ENCODE measurements around the gene RAD1.

The RAD1 gene

GRCh38 chr5:34915139-34915855 is at the start of gene RAD1, which contains the start of gene BRIX1:
TSS of gene RAD1 (minus strand) at chr5:34915504. CDS start at chr5:34914892, 612 bp downstream.
TSS of gene BRIX1 (plus strand) at chr5:34915711. CDS start at chr5:34915739, 28 bp downstream.
- CTCF ChIA-PET: interaction anchor here (0.7 to 1.1 kb wide), 5 partner anchors 14 to 429 kb away, joined by 3 to 5 read pairs (median 3); partner anchors contain the start of gene DNAJC21
- peak; percentile 83 for DNase-seq (ENCODE audit: extremely low spot score)
- TF ChIP-seq FOXM1 (IDR thresholded peaks at IDR 0.05; ENCODE audit: borderline replicate concordance) (0 out of 2 replicates have a peak, but pooled peaks have one; percentile 31), HDGF (IDR thresholded peaks at IDR 0.05; ENCODE audit: borderline replicate concordance) (no peak), L3MBTL2 (conservative IDR thresholded peaks at IDR 0.05) (0 out of 2 replicates have a peak, but pooled peaks have one; percentile 22), NFRKB (IDR thresholded peaks at IDR 0.05) (peak; percentile 84), ELF4 (IDR thresholded peaks at IDR 0.05) (peak; percentile 63)
- POLR2A ChIA-PET: interaction anchor here (0.5 to 3.9 kb wide), 43 partner anchors 8 to 1237 kb away, joined by 3 to 65 read pairs (median 4); partner anchors contain the start of genes DNAJC21, LMBRD2, RAI14 and SKP2

GRCh38 chr5:34959323-34959722 is 44.0 kb upstream of the RAD1 start:
- ChIA-PET POLR2A (no interaction called here), CTCF (interaction anchor here (0.8 kb wide), 1 partner anchor 15 kb away, joined by 3 read pairs; no protein-coding TSS in a partner anchor)
- TF ChIP-seq LEF1 (IDR thresholded peaks at IDR 0.05; ENCODE audit: borderline replicate concordance) (no peak), SUZ12 (IDR thresholded peaks at IDR 0.05) (no peak), L3MBTL2 (conservative IDR thresholded peaks at IDR 0.05) (no peak), ELF4 (IDR thresholded peaks at IDR 0.05) (no peak), TARDBP (IDR thresholded peaks at IDR 0.05) (no peak), BHLHE40 (IDR thresholded peaks at IDR 0.05; ENCODE audit: borderline replicate concordance) (no peak), PKNOX1 (IDR thresholded peaks at IDR 0.05) (no peak), SP1 (IDR thresholded peaks at IDR 0.05) (no peak), FOXM1 (IDR thresholded peaks at IDR 0.05; ENCODE audit: borderline replicate concordance) (no peak), FOXK2 (IDR thresholded peaks at IDR 0.05) (no peak), ARNT (IDR thresholded peaks at IDR 0.05) (no peak)
- no peak for DNase-seq (ENCODE audit: extremely low spot score)

- ChIA-PET CTCF (interaction anchor here (0.6 to 1.0 kb wide), 6 partner anchors 7 to 961 kb away, joined by 3 to 6 read pairs (median 3); no protein-coding TSS in a partner anchor), POLR2A (interaction anchor here (0.8 kb wide), 1 partner anchor 43 kb away, joined by 4 read pairs; the partner anchor contains the start of genes BRIX1 and RAD1)
- peak; percentile 48 for DNase-seq (ENCODE audit: extremely low spot score)
- no peak for TF ChIP-seq NFRKB (IDR thresholded peaks at IDR 0.05)
These were observed 42.8 kb upstream of the RAD1 start for GRCh38 chr5:34957857-34958690.

DNA sequence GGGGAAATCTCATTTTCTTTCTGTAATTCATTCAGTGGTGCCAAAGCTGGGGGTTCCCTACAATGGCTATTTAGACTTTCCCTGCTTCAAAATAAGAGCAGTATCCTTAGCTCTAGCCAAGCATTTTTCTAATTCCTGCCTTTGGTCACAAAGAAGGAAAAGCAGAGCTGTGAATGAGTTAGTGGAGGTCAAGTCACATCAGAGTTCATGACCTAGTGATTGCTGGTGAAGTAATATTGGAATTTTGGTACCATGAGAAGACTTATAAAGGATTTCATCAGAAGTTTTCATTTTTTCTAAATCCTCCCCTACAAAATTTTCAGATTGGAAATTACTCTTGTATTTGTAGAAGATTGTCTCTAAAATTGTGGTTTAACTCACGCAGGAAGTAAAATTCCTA is 42.0 kb upstream of the RAD1 start:
- CTCF ChIA-PET: interaction anchor here (0.8 kb wide), 2 partner anchors 8 to 19 kb away, joined by 3 read pairs; no protein-coding TSS in a partner anchor
- POLR2A ChIA-PET: no interaction called here
- no peak for DNase-seq (ENCODE audit: extremely low spot score)
- no peak for TF ChIP-seq FOXA1 (IDR thresholded peaks at IDR 0.05)
- no peak for TF ChIP-seq ELF4 (IDR thresholded peaks at IDR 0.05)
- no peak for TF ChIP-seq SP1 (IDR thresholded peaks at IDR 0.05)
- TF ChIP-seq LEF1 (IDR thresholded peaks at IDR 0.05; ENCODE audit: borderline replicate concordance): no peak
- no peak for TF ChIP-seq NFRKB (IDR thresholded peaks at IDR 0.05)
- no peak for TF ChIP-seq HDGF (IDR thresholded peaks at IDR 0.05; ENCODE audit: borderline replicate concordance)
- TF ChIP-seq PKNOX1 (IDR thresholded peaks at IDR 0.05): no peak
- TF ChIP-seq L3MBTL2 (conservative IDR thresholded peaks at IDR 0.05): no peak
- TF ChIP-seq SUZ12 (IDR thresholded peaks at IDR 0.05): no peak
- no peak for TF ChIP-seq ZNF384 (IDR thresholded peaks at IDR 0.05)
- TF ChIP-seq BHLHE40 (IDR thresholded peaks at IDR 0.05; ENCODE audit: borderline replicate concordance): no peak
- no peak for TF ChIP-seq FOXK2 (IDR thresholded peaks at IDR 0.05)
- TF ChIP-seq CTBP1 (IDR thresholded peaks at IDR 0.05; ENCODE audit: borderline replicate concordance): no peak
- no peak for TF ChIP-seq TARDBP (IDR thresholded peaks at IDR 0.05)
- no peak for TF ChIP-seq FOXM1 (IDR thresholded peaks at IDR 0.05; ENCODE audit: borderline replicate concordance)

GRCh38 chr5:34944460-34945047 is 29.2 kb upstream of the RAD1 start:
- no peak for DNase-seq (ENCODE audit: extremely low spot score)
- POLR2A ChIA-PET: interaction anchor here (0.9 kb wide), 1 partner anchor 15 kb away, joined by 3 read pairs; the partner anchor contains the start of gene DNAJC21
- no peak for TF ChIP-seq SUZ12 (IDR thresholded peaks at IDR 0.05)
- TF ChIP-seq FOXK2 (IDR thresholded peaks at IDR 0.05): no peak
- no peak for TF ChIP-seq ELF4 (IDR thresholded peaks at IDR 0.05)
- TF ChIP-seq HDGF (IDR thresholded peaks at IDR 0.05; ENCODE audit: borderline replicate concordance): no peak
- no peak for TF ChIP-seq SP1 (IDR thresholded peaks at IDR 0.05)
- TF ChIP-seq FOXA1 (IDR thresholded peaks at IDR 0.05): no peak
- CTCF ChIA-PET: interaction anchor here (0.9 to 1.1 kb wide), 2 partner anchors 14 to 21 kb away, joined by 3 read pairs; no protein-coding TSS in a partner anchor

DNA sequence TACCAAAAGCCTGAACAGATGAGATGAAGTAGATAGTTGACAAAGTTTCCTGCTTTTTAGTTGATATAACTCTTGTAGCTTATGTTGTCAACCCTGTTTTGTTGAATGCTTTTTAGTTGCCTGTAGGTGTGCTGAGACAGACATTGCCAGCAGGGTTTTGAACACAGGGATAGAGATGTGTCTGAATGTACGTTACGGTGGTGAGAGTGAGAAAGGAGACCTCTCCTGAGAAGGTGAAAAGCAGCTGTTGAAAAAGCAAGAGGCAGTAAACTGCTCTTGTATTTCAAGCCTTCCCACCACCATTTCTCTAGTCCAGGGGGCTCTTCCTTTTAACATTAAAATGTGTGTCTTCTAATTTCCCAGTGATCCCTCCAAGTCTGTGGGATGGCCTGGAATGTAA is 28.7 kb upstream of the RAD1 start:
- ChIA-PET CTCF (interaction anchor here (0.9 to 1.1 kb wide), 2 partner anchors 15 to 21 kb away, joined by 3 read pairs; no protein-coding TSS in a partner anchor), POLR2A (no interaction called here)
- TF ChIP-seq ELF4 (IDR thresholded peaks at IDR 0.05) (no peak), ARNT (IDR thresholded peaks at IDR 0.05) (no peak), CTBP1 (IDR thresholded peaks at IDR 0.05; ENCODE audit: borderline replicate concordance) (no peak), ZNF384 (IDR thresholded peaks at IDR 0.05) (no peak), SUZ12 (IDR thresholded peaks at IDR 0.05) (no peak), FOXM1 (IDR thresholded peaks at IDR 0.05; ENCODE audit: borderline replicate concordance) (no peak), BHLHE40 (IDR thresholded peaks at IDR 0.05; ENCODE audit: borderline replicate concordance) (no peak), TARDBP (IDR thresholded peaks at IDR 0.05) (no peak), L3MBTL2 (conservative IDR thresholded peaks at IDR 0.05) (no peak), LEF1 (IDR thresholded peaks at IDR 0.05; ENCODE audit: borderline replicate concordance) (no peak), FOXK2 (IDR thresholded peaks at IDR 0.05) (no peak), HDGF (IDR thresholded peaks at IDR 0.05; ENCODE audit: borderline replicate concordance) (no peak), PKNOX1 (IDR thresholded peaks at IDR 0.05) (no peak), NFRKB (IDR thresholded peaks at IDR 0.05) (no peak), FOXA1 (IDR thresholded peaks at IDR 0.05) (no peak), SP1 (IDR thresholded peaks at IDR 0.05) (no peak)
- DNase-seq (ENCODE audit: extremely low spot score): no peak

Data from HEK293T (cell line).